HUES6 (cell line): ENCODE data around the gene HNRNPM.

Source experiments
- H3K27ac ChIP-seq: 2 replicates; pipeline ENCODE4 v1.7.0; 2013; ENCODE audit warnings: low read depth, mild to moderate bottlenecking, low read length, inconsistent platforms
- H3K27me3 ChIP-seq: 2 replicates; pipeline ENCODE4 v1.6.1; 2013; ENCODE audit warnings: low read length; ENCODE audit not compliant: control insufficient read depth, insufficient read depth
- H3K36me3 ChIP-seq: 2 replicates; pipeline ENCODE4 v1.6.1; 2013; ENCODE audit warnings: low read length; ENCODE audit not compliant: control insufficient read depth, insufficient read depth
- H3K4me1 ChIP-seq: 2 replicates; pipeline ENCODE4 v1.6.1; 2013; ENCODE audit warnings: low read length; ENCODE audit not compliant: control insufficient read depth, insufficient read depth
- H3K4me3 ChIP-seq: 2 replicates; pipeline ENCODE4 v1.5.1; 2013; ENCODE audit warnings: low read depth, low read length
- H3K9ac ChIP-seq: one replicate; pipeline ENCODE4 v1.6.1; 2013; ENCODE audit warnings: mild to moderate bottlenecking, low read length
- H3K9me3 ChIP-seq: 2 replicates; pipeline ENCODE4 v1.6.1; 2013; ENCODE audit warnings: low read depth, low read length; ENCODE audit not compliant: control insufficient read depth, insufficient read depth

Gene HNRNPM

GRCh38 chr19:8444677-8445487, at the start of gene HNRNPM:
Gene HNRNPM (plus strand): TSS chr19:8444975. CDS start chr19:8444999, 24 bp downstream.
- Histone ChIP-seq H3K4me3 (peak within 1 kb of the TSS; percentile 95), H3K9me3 (no peaks in the 10 kb centered on the region), H3K27me3 (no peaks in the 10 kb centered on the region), H3K9ac (peak within 1 kb of the TSS; percentile 98), H3K4me1 (peaks cover 36% of the 10 kb centered on the region), H3K36me3 (peaks cover 16% of the 10 kb centered on the region), H3K27ac (peak within 1 kb of the TSS; percentile 99)

DNA sequence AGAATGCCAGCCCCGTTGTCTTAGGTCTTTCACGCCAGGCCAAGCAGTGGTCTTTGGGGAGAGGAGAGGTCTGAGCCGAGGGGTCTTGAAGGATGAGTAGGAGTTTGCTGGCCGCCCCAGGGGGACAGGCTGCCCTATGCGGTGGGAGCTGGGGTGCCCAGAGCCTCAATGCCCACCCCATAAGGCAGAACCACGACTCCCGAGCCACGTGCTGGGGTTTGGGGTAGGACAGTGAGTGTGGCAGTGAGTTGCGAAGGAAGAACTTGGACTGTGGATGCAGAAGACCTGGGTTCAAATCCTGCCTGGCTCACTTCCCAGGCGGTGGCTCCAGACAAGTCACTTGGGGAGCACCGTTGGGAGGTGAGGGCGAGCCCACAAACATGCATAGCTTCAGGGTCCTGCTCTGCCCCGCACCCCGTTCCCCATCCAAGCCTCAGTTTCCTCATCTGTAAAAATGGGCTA, 49.1 kb upstream of the HNRNPM start:
- H3K27ac ChIP-seq = no peak overlapping the region
- H3K9ac ChIP-seq = no peak overlapping the region

GRCh38 chr19:8396185-8396562, 48.6 kb upstream of the HNRNPM start:
- H3K27me3 ChIP-seq = no peaks in the 10 kb centered on the region
- H3K27ac ChIP-seq = no peak overlapping the region
- peaks cover 15% of the 10 kb centered on the region for H3K36me3 ChIP-seq
- H3K4me1 ChIP-seq = peaks cover 23% of the 10 kb centered on the region
- H3K9ac ChIP-seq = no peak overlapping the region
- H3K4me3 ChIP-seq = no peak overlapping the region
- H3K9me3 ChIP-seq = no peaks in the 10 kb centered on the region

More for the DNA sequence above, 49.1 kb upstream of the HNRNPM start:
- Histone ChIP-seq H3K4me1 (peaks cover 27% of the 10 kb centered on the region), H3K4me3 (no peak overlapping the region), H3K9me3 (no peaks in the 10 kb centered on the region), H3K36me3 (peaks cover 15% of the 10 kb centered on the region), H3K27me3 (no peaks in the 10 kb centered on the region)

- Histone ChIP-seq H3K9ac (no peak overlapping the region), H3K36me3 (peaks cover 15% of the 10 kb centered on the region), H3K4me1 (peaks cover 18% of the 10 kb centered on the region; the same call in 1 of the 2 replicates), H3K27ac (no peak overlapping the region), H3K4me3 (no peak overlapping the region), H3K9me3 (no peaks in the 10 kb centered on the region), H3K27me3 (no peaks in the 10 kb centered on the region)
Observed at GRCh38 chr19:8396563-8397203, 48.1 kb upstream of the HNRNPM start.

- no peak overlapping the region for H3K9ac ChIP-seq
- H3K27ac ChIP-seq = no peak overlapping the region
- H3K9me3 ChIP-seq = no peaks in the 10 kb centered on the region
- peaks cover 16% of the 10 kb centered on the region; the same call in 1 of the 2 replicates for H3K4me1 ChIP-seq
- no peaks in the 10 kb centered on the region for H3K27me3 ChIP-seq
- H3K4me3 ChIP-seq = no peak overlapping the region
- H3K36me3 ChIP-seq = peaks cover 21% of the 10 kb centered on the region
Observed at GRCh38 chr19:8397271-8397670, 47.5 kb upstream of the HNRNPM start.

GRCh38 chr19:8397746-8398310, 46.9 kb upstream of the HNRNPM start:
- Histone ChIP-seq H3K27ac (no peak overlapping the region), H3K9me3 (no peaks in the 10 kb centered on the region), H3K4me1 (peaks cover 16% of the 10 kb centered on the region; the same call in 1 of the 2 replicates), H3K36me3 (peaks cover 27% of the 10 kb centered on the region), H3K4me3 (no peak overlapping the region), H3K9ac (peak overlapping the region; percentile 23), H3K27me3 (no peaks in the 10 kb centered on the region)

DNA sequence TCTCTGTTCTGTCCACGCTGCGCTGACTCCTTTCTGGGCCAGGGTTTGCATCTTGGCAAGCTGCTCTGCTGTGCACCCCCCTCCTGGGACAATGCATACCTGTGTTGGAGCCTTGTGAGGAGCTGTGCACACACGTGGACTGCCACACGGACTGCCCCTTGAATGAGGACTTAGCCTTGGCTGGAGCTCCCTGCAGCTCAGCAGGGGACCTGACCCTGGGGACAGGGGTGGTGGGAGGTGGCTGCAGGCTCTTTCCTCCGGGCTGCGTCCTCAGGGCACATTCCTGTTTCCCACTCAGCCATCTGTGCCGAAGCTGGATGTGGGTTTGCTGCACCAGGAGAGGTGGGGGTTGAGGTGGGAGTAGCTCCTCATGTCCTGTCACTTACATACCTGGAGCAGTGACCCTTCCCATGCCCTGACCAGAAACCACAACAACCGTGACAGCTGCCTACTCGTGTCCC, 46.4 kb upstream of the HNRNPM start:
- H3K36me3 ChIP-seq = peaks cover 32% of the 10 kb centered on the region

DNA sequence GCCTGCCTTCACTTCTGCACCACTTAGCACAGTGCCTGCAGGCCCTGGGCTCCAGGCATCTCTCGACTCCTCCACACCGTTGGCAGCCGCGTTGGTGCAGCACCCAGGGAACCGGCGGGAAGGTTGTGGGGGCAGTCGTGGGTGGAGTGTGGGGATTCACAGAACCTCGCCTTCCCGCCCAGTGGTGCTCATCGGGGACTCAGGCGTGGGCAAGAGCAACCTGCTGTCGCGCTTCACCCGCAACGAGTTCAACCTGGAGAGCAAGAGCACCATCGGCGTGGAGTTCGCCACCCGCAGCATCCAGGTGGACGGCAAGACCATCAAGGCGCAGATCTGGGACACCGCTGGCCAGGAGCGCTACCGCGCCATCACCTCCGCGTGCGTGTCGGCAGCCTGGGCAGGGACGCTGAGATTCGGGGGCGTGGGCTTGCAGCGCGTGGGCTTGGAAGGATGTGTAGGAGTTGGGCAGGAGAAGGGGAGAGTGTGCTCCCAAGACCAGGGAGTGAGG, 45.0 kb upstream of the HNRNPM start:
- H3K36me3 ChIP-seq = peaks cover 40% of the 10 kb centered on the region
- peaks cover 16% of the 10 kb centered on the region; the same call in 1 of the 2 replicates for H3K4me1 ChIP-seq
- no peaks in the 10 kb centered on the region for H3K9me3 ChIP-seq
- no peak overlapping the region for H3K4me3 ChIP-seq
- no peaks in the 10 kb centered on the region for H3K27me3 ChIP-seq
- H3K9ac ChIP-seq = no peak overlapping the region
- no peak overlapping the region for H3K27ac ChIP-seq

More for the DNA sequence above, 46.4 kb upstream of the HNRNPM start:
- Histone ChIP-seq H3K4me1 (peaks cover 16% of the 10 kb centered on the region; the same call in 1 of the 2 replicates), H3K9me3 (no peaks in the 10 kb centered on the region), H3K27me3 (no peaks in the 10 kb centered on the region), H3K27ac (no peak overlapping the region), H3K4me3 (no peak overlapping the region), H3K9ac (peak overlapping the region; percentile 23)

- peaks cover 13% of the 10 kb centered on the region; the same call in 1 of the 2 replicates for H3K4me1 ChIP-seq
- H3K27ac ChIP-seq = no peak overlapping the region
- H3K9me3 ChIP-seq = no peaks in the 10 kb centered on the region
- H3K9ac ChIP-seq = no peak overlapping the region
- H3K4me3 ChIP-seq = no peak overlapping the region
- H3K27me3 ChIP-seq = no peaks in the 10 kb centered on the region
- H3K36me3 ChIP-seq = peaks cover 46% of the 10 kb centered on the region
Observed at GRCh38 chr19:8401981-8402411, 42.8 kb upstream of the HNRNPM start.

DNA sequence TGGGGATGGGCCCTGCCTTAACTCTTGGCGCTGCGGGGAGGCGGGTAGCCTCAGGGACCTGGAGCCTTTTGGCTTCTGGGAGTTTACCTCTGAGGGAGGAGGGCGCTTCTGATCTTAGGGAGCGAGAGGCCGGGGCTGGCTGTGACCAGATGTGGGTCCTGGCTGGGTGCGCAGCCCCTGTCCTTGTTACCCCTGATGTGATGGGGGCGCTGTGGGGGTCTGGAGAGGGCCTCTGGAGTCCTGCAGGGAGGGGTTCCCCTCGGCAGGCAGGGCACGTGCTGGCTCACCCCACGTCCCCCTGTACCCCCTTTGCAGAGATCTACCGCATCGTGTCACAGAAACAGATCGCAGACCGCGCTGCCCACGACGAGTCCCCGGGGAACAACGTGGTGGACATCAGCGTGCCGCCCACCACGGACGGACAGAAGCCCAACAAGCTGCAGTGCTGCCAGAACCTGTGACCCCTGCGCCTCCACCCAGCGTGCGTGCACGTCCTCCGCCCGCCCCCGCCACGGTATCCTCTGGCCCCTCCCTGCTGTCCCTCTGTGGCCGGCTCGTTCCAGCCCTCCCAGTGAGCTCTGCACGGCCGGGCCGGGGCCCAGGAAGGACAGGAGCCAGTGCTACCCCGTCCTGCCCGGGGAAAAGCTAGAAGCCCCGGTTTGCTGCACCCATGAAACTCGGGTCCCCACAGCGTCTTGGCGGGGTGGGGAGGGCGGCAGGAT, 41.5 kb upstream of the HNRNPM start:
- Histone ChIP-seq H3K27ac (no peak overlapping the region), H3K9ac (no peak overlapping the region), H3K4me1 (peaks cover 3% of the 10 kb centered on the region; the same call in 1 of the 2 replicates), H3K27me3 (no peaks in the 10 kb centered on the region), H3K36me3 (peaks cover 43% of the 10 kb centered on the region), H3K4me3 (no peak overlapping the region), H3K9me3 (no peaks in the 10 kb centered on the region)
